IMR-90 (cell line): ENCODE data around the gene NFILZ. TPM values are rescaled to one million over a fixed set of nuclear protein-coding genes. Genes with fewer than 3 reads are reported as not detected.

Experiments used
- ATAC-seq: fragments of 200-7000 bp; cut with Tn5 transposase; 2 replicates; pipeline ENCODE4 v1.9.1; 2020; ENCODE audit warnings: low read depth, mild to moderate bottlenecking, moderate library complexity
- BruUV-seq: library from RNA; stranded (reverse); fragments of 400-500 nt; replicated peaks from 2 replicates; lab custom pipeline; 2021; lab: Mats Ljungman, UMichigan
- CTCF ChIA-PET: fragments of 300-600 bp; formaldehyde crosslinking; extraction: SDS; loops from one replicate; lab custom pipeline; 2021; ENCODE audit warnings: antibody characterized with exemption; lab: Yijun Ruan, JAX
- POLR2A ChIA-PET: fragments of 300-600 bp; sonication (Branson Sonifier 250); formaldehyde crosslinking; loops from one replicate; lab custom pipeline; 2022; ENCODE audit warnings: antibody characterized with exemption; ENCODE audit not compliant: unreplicated experiment; lab: Charles Lee
- DNase-seq: peaks from one replicate; pipeline ENCODE4 v3.0.0; 2013
- H2AFZ ChIP-seq: replicated peaks from 2 replicates; pipeline ENCODE3; 2013; ENCODE audit warnings: low read length, mild to moderate bottlenecking; ENCODE audit not compliant: poor library complexity
- H2AK5ac ChIP-seq: 2 replicates; pipeline ENCODE4 v1.6.1; 2013; ENCODE audit warnings: low read depth, low read length, inconsistent platforms
- H2AK9ac ChIP-seq: replicated peaks from 2 replicates; pipeline ENCODE3; 2013; ENCODE audit warnings: mild to moderate bottlenecking, low read depth, low read length, moderate library complexity; ENCODE audit not compliant: poor library complexity
- H2BK120ac ChIP-seq: 2 replicates; pipeline ENCODE4 v1.6.1; 2013; ENCODE audit warnings: low read depth, low read length, inconsistent platforms
- H2BK15ac ChIP-seq: 3 replicates; pipeline ENCODE4 v1.6.1; 2013; ENCODE audit warnings: low read depth, low read length, inconsistent platforms
- H2BK20ac ChIP-seq: 2 replicates; pipeline ENCODE4 v1.6.1; 2013; ENCODE audit warnings: low read depth, mild to moderate bottlenecking, inconsistent platforms, low read length, moderate library complexity
- H2BK5ac ChIP-seq: 2 replicates; pipeline ENCODE4 v1.6.1; 2013; ENCODE audit warnings: mild to moderate bottlenecking, low read depth, low read length, inconsistent platforms; ENCODE audit not compliant: poor library complexity, severe bottlenecking
- H3K14ac ChIP-seq: replicated peaks from 2 replicates; pipeline ENCODE4 v1.6.1; 2013; ENCODE audit warnings: low read depth, low read length, inconsistent platforms
- H3K18ac ChIP-seq: 2 replicates; pipeline ENCODE4 v1.6.1; 2013; ENCODE audit warnings: low read depth, low read length, control low read depth
- H3K23ac ChIP-seq: 2 replicates; pipeline ENCODE4 v1.6.1; 2013; ENCODE audit warnings: low read depth, low read length, inconsistent platforms
- H3K27ac ChIP-seq: 2 replicates; pipeline ENCODE4 v1.5.1; 2013; ENCODE audit warnings: mild to moderate bottlenecking, control low read depth, low read length; ENCODE audit not compliant: insufficient read depth
- H3K27me3 ChIP-seq: 2 replicates; pipeline ENCODE4 v1.6.1; 2013; ENCODE audit warnings: low read length; ENCODE audit not compliant: control insufficient read depth, insufficient read depth
- H3K36me3 ChIP-seq: 2 replicates; pipeline ENCODE4 v1.6.1; 2013; ENCODE audit warnings: low read length, mixed read lengths; ENCODE audit not compliant: control insufficient read depth, insufficient read depth
- H3K4ac ChIP-seq: 2 replicates; pipeline ENCODE4 v1.6.1; 2013; ENCODE audit warnings: low read depth, low read length, inconsistent platforms
- H3K4me1 ChIP-seq: 2 replicates; pipeline ENCODE4 v1.6.1; 2013; ENCODE audit warnings: low read length, mixed read lengths; ENCODE audit not compliant: control insufficient read depth, insufficient read depth
- H3K4me2 ChIP-seq: 2 replicates; pipeline ENCODE4 v1.6.1; 2013; ENCODE audit warnings: low read depth, mild to moderate bottlenecking, control low read depth, low read length, moderate library complexity
- H3K4me3 ChIP-seq: 2 replicates; pipeline ENCODE4 v1.5.1; 2013; ENCODE audit warnings: low read depth, mild to moderate bottlenecking, control low read depth, low read length, moderate library complexity; ENCODE audit not compliant: insufficient read depth
- H3K56ac ChIP-seq: 2 replicates; pipeline ENCODE4 v1.6.1; 2013; ENCODE audit warnings: low read length, inconsistent platforms; ENCODE audit not compliant: insufficient read depth; ENCODE audit errors: extremely low read depth
- H3K79me1 ChIP-seq, 2 experiments: 2 replicates each; pipeline ENCODE4 v1.6.1; 2013; ENCODE audit warnings: low read length in 2 of 2, inconsistent platforms in 1 of 2, low read depth in 1 of 2
- H3K9ac ChIP-seq: 2 replicates; pipeline ENCODE4 v1.6.1; 2013; ENCODE audit warnings: low read depth, low read length, control low read depth
- H3K9me1 ChIP-seq: 2 replicates; pipeline ENCODE4 v1.6.1; 2013; ENCODE audit warnings: low read length, inconsistent platforms; ENCODE audit not compliant: insufficient read depth
- H3K9me3 ChIP-seq: 2 replicates; pipeline ENCODE4 v1.6.1; 2013; ENCODE audit warnings: low read length; ENCODE audit not compliant: control insufficient read depth, insufficient read depth
- H4K20me1 ChIP-seq: 2 replicates; pipeline ENCODE4 v1.6.1; 2013; ENCODE audit warnings: low read length, inconsistent platforms; ENCODE audit not compliant: insufficient read depth
- H4K5ac ChIP-seq: 2 replicates; pipeline ENCODE4 v1.6.1; 2013; ENCODE audit warnings: mild to moderate bottlenecking, low read depth, low read length, control low read depth
- H4K8ac ChIP-seq, 2 experiments: 2 replicates each; pipeline ENCODE4 v1.6.1; 2013; ENCODE audit warnings: low read depth in 2 of 2, low read length in 2 of 2, control low read depth in 1 of 2, inconsistent platforms in 1 of 2
- H4K91ac ChIP-seq: 2 replicates; pipeline ENCODE4 v1.6.1; 2013; ENCODE audit warnings: low read depth, low read length, inconsistent platforms; ENCODE audit not compliant: insufficient read depth
- BHLHE40 ChIP-seq: fragments of 150-350 bp; IDR thresholded peaks from 2 replicates; pipeline ENCODE4 v1.6.1; 2016; ENCODE audit warnings: mild to moderate bottlenecking, low read depth, low read length
- CEBPB ChIP-seq: IDR thresholded peaks from 2 replicates; pipeline ENCODE4 v1.6.1; 2012; ENCODE audit warnings: low read depth, low read length, improper control_type of control experiment
- CHD1 ChIP-seq: IDR thresholded peaks from 2 replicates; pipeline ENCODE4 v1.6.1; 2012; ENCODE audit warnings: low read depth, low read length, improper control_type of control experiment
- MAFK ChIP-seq: IDR thresholded peaks from 2 replicates; pipeline ENCODE4 v1.6.1; 2012; ENCODE audit warnings: low read depth, low read length, improper control_type of control experiment
- MAZ ChIP-seq: IDR thresholded peaks from 2 replicates; pipeline ENCODE4 v1.6.1; 2012; ENCODE audit warnings: low read depth, mild to moderate bottlenecking, low read length, improper control_type of control experiment, moderate library complexity, borderline replicate concordance
- NFE2L2 ChIP-seq: fragments of 150-350 bp; IDR thresholded peaks from 2 replicates; pipeline ENCODE4 v1.6.1; 2016; ENCODE audit warnings: low read depth, mild to moderate bottlenecking, low read length
- RAD21 ChIP-seq: IDR thresholded peaks from 2 replicates; pipeline ENCODE4 v1.6.1; 2012; ENCODE audit warnings: low read length, improper control_type of control experiment
- RFX5 ChIP-seq: IDR thresholded peaks from 2 replicates; pipeline ENCODE4 v1.8.0; 2012; ENCODE audit warnings: low read depth, mild to moderate bottlenecking, low read length, moderate library complexity
- WGBS, 2 experiments: methylation state at CpG; one replicate each; pipeline versions ENCODE4 v1.1.5 to v1.1.7; 2013; ENCODE audit warnings: missing lambda C conversion rate in 2 of 2; ENCODE audit not compliant: insufficient read length in 1 of 2; ENCODE audit errors: extremely low coverage in 2 of 2; 5-methylcytosine and 5-hydroxymethylcytosine counted together
- dilution Hi-C: fragments of 300-500 bp; cut with HindIII; formaldehyde crosslinking; loops from one replicate; pipeline ENCODE4 v1.14.3; 2018; ENCODE audit warnings: low sequenced_read_pairs; ENCODE audit not compliant: unreplicated experiment
- in situ Hi-C: fragments of 300-500 bp; cut with MboI; formaldehyde crosslinking; loops from 3 replicates; pipeline ENCODE4 v1.14.3; 2019; ENCODE audit warnings: low sequenced_read_pairs, inconsistent platforms, mixed read lengths
- intact Hi-C: fragments of 100-400 bp; cut with micrococcal nuclease; formaldehyde crosslinking; loops from 2 replicates; pipeline ENCODE4 v1.10.0; 2022
- polyA plus RNA-seq, 3 experiments: library from polyadenylated mRNA; depleted of rRNA; stranded (reverse); fragments of >200 nt; gene quantifications; 2 replicates each; pipeline ENCODE4 v1.2.3, GENCODE V29; 2012; ENCODE audit warnings: low replicate concordance in 1 of 3
- total RNA-seq: library from RNA; depleted of rRNA; stranded (reverse); fragments of >200 nt; gene quantifications from 2 replicates; pipeline ENCODE4 v1.2.3, GENCODE V29; 2012
- TF ChIP-seq, protein P1 (sequence below): fragments of 150-350 bp; IDR thresholded peaks from 2 replicates; pipeline ENCODE4 v1.6.1; 2016; ENCODE audit warnings: low read depth, mild to moderate bottlenecking, low read length, moderate library complexity, borderline replicate concordance
- TF ChIP-seq, protein P2 (sequence below): conservative IDR thresholded peaks from 2 replicates; pipeline ENCODE4 v1.5.1; 2012; ENCODE audit warnings: mild to moderate bottlenecking, low read depth, low read length, improper control_type of control experiment
- TF ChIP-seq, protein P3 (sequence below): fragments of 150-350 bp; IDR thresholded peaks from 2 replicates; pipeline ENCODE4 v1.6.1; 2017; ENCODE audit warnings: mild to moderate bottlenecking, antibody characterized with exemption, low read length, low read depth

NFILZ gene
- total and polyA plus RNA-seq, 2 of the 4 experiments (the other 2 are of a cell fraction) = not detected

DNA sequence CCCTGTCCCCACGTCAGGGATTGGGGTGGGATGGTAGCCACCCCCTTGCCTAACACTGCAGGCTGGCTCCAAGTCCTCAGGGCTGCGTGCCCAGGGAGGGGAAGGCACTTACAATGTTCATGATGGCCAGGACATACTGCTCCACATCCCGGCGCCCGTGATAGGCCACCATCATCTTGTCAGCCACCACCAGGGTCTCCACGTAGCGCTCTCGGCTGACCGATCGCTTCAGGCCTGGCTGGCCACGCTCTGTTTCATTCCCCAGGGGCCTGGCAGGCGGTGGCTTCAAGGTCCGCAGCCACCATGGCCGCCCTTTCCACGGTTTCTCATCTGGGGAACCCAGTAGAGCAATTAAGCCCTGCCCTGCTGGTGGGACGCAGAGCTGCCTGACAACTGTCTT lies 29.6 kb upstream of the NFILZ start:
- Histone ChIP-seq H3K27me3 (no peaks in the 10 kb centered on the region), H2AK5ac (no peak overlapping the region), H2AFZ (peak overlapping the region; percentile 23), H3K27ac (no peak overlapping the region), H3K79me1 (no peaks in the 10 kb centered on the region), H3K4me2 (no peak overlapping the region), H3K4me3 (no peak overlapping the region), H3K9me1 (0 out of 2 replicates have a peak, but pooled peaks cover 3% of the 10 kb centered on the region), H2BK5ac (no peak overlapping the region), H3K4me1 (no peaks in the 10 kb centered on the region), H3K9me3 (peaks cover 8% of the 10 kb centered on the region), H3K18ac (no peak overlapping the region), H3K9ac (no peak overlapping the region), H2BK120ac (no peak overlapping the region), H4K8ac (no peak overlapping the region), H3K36me3 (peaks cover 38% of the 10 kb centered on the region), H3K14ac (no peak overlapping the region), H3K23ac (no peak overlapping the region), H4K91ac (no peak overlapping the region), H2BK20ac (no peak overlapping the region), H4K5ac (no peak overlapping the region), H2AK9ac (peak overlapping the region; percentile 13), H3K4ac (no peak overlapping the region), H4K20me1 (no peaks in the 10 kb centered on the region), H3K56ac (no peak overlapping the region), H2BK15ac (no peak overlapping the region)
- no TSS peak for BruUV-seq
- intact Hi-C loops = no loop called here
- DNase-seq = no peak
- TF ChIP-seq RFX5 = no peak
- TF ChIP-seq CEBPB = no peak
- no peak for TF ChIP-seq CHD1
- TF ChIP-seq, protein P1, sequence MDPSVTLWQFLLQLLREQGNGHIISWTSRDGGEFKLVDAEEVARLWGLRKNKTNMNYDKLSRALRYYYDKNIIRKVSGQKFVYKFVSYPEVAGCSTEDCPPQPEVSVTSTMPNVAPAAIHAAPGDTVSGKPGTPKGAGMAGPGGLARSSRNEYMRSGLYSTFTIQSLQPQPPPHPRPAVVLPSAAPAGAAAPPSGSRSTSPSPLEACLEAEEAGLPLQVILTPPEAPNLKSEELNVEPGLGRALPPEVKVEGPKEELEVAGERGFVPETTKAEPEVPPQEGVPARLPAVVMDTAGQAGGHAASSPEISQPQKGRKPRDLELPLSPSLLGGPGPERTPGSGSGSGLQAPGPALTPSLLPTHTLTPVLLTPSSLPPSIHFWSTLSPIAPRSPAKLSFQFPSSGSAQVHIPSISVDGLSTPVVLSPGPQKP = no peak
- TF ChIP-seq NFE2L2 = no peak
- no peak for TF ChIP-seq MAZ
- no peak for TF ChIP-seq MAFK
- TF ChIP-seq, protein P2, sequence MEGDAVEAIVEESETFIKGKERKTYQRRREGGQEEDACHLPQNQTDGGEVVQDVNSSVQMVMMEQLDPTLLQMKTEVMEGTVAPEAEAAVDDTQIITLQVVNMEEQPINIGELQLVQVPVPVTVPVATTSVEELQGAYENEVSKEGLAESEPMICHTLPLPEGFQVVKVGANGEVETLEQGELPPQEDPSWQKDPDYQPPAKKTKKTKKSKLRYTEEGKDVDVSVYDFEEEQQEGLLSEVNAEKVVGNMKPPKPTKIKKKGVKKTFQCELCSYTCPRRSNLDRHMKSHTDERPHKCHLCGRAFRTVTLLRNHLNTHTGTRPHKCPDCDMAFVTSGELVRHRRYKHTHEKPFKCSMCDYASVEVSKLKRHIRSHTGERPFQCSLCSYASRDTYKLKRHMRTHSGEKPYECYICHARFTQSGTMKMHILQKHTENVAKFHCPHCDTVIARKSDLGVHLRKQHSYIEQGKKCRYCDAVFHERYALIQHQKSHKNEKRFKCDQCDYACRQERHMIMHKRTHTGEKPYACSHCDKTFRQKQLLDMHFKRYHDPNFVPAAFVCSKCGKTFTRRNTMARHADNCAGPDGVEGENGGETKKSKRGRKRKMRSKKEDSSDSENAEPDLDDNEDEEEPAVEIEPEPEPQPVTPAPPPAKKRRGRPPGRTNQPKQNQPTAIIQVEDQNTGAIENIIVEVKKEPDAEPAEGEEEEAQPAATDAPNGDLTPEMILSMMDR = no peak
- TF ChIP-seq RAD21 = no peak
- TF ChIP-seq BHLHE40 = no peak
- TF ChIP-seq, protein P3, sequence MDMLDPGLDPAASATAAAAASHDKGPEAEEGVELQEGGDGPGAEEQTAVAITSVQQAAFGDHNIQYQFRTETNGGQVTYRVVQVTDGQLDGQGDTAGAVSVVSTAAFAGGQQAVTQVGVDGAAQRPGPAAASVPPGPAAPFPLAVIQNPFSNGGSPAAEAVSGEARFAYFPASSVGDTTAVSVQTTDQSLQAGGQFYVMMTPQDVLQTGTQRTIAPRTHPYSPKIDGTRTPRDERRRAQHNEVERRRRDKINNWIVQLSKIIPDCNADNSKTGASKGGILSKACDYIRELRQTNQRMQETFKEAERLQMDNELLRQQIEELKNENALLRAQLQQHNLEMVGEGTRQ = no peak
- no peak for ATAC-seq
- POLR2A ChIA-PET = no interaction called here
- in situ Hi-C loops = no loop called here
- CTCF ChIA-PET = no interaction called here
- dilution Hi-C loops = no loop called here
- WGBS, 2 experiments = 100% methylated on average over 5 of the region's 16 CpGs; no CpG with 5 or more reads in 1 of the 2 experiments
